Caco-2 (cell line): ENCODE measurements around the gene SRPRB. TPM values are rescaled to one million over a fixed set of nuclear protein-coding genes. Genes with fewer than 3 reads are reported as not detected.
A peak's percentile ranks its signal among the peaks of the same experiment; 100 is the strongest.

Experiments
- BruUV-seq: library from RNA; stranded (reverse); fragments of 400-500 nt; replicated peaks from 2 replicates; lab custom pipeline; 2021; lab: Mats Ljungman, UMichigan
- CTCF ChIA-PET: fragments of 300-600 bp; sonication (Branson Sonifier 250); formaldehyde crosslinking; loops from one replicate; lab custom pipeline; 2022; ENCODE audit warnings: antibody characterized with exemption; lab: Charles Lee
- POLR2A ChIA-PET: fragments of 300-600 bp; sonication (Branson Sonifier 250); formaldehyde crosslinking; loops from one replicate; lab custom pipeline; 2022; ENCODE audit warnings: antibody characterized with exemption; lab: Charles Lee
- DNase-seq, 2 experiments: peaks; one replicate each; pipeline versions ENCODE4 v3.0.0 to v3.0.0-alpha.2; 2020 to 2022
- H3K27me3 ChIP-seq: replicated peaks from 2 replicates; pipeline ENCODE4 v1.6.0; 2011; ENCODE audit warnings: low read length; ENCODE audit not compliant: control insufficient read depth, insufficient read depth
- H3K36me3 ChIP-seq: 2 replicates; pipeline ENCODE4 v1.5.1; 2011; ENCODE audit warnings: low read length; ENCODE audit not compliant: control insufficient read depth, insufficient read depth
- H3K4me1 ChIP-seq: fragments of 250-450 bp; sonication (Bioruptor Pico); 2 replicates; pipeline ENCODE4 v1.5.1; 2020; ENCODE audit warnings: mild to moderate bottlenecking
- H3K4me3 ChIP-seq: 2 replicates; pipeline ENCODE4 v1.5.1; 2011; ENCODE audit warnings: low read depth, mild to moderate bottlenecking, control low read depth, low read length
- H3K9me3 ChIP-seq: fragments of 250-450 bp; sonication (Bioruptor Pico); 2 replicates; pipeline ENCODE4 v1.5.1; 2020; ENCODE audit warnings: mild to moderate bottlenecking, moderate library complexity
- H3K27ac Mint-ChIP-seq: one replicate; pipeline ENCODE4 v1.8.0; 2022; ENCODE audit warnings: mixed read lengths; ENCODE audit not compliant: unreplicated experiment
- H3K27me3 Mint-ChIP-seq: one replicate; pipeline ENCODE4 v1.8.0; 2022; ENCODE audit warnings: mixed read lengths; ENCODE audit not compliant: insufficient read depth, unreplicated experiment
- H3K36me3 Mint-ChIP-seq: one replicate; pipeline ENCODE4 v1.8.0; 2022; ENCODE audit warnings: mild to moderate bottlenecking, mixed read lengths; ENCODE audit not compliant: insufficient read depth, unreplicated experiment
- H3K4me1 Mint-ChIP-seq: one replicate; pipeline ENCODE4 v1.8.0; 2022; ENCODE audit warnings: low read depth, mixed read lengths; ENCODE audit not compliant: unreplicated experiment
- H3K4me3 Mint-ChIP-seq: one replicate; pipeline ENCODE4 v1.8.0; 2022; ENCODE audit warnings: mild to moderate bottlenecking, moderate library complexity, mixed read lengths; ENCODE audit not compliant: unreplicated experiment
- H3K9me3 Mint-ChIP-seq: one replicate; pipeline ENCODE4 v1.8.0; 2022; ENCODE audit warnings: mixed read lengths; ENCODE audit not compliant: unreplicated experiment
- intact Hi-C: fragments of 100-400 bp; cut with micrococcal nuclease; formaldehyde crosslinking; loops from one replicate; pipeline ENCODE4 v1.10.0; 2022; ENCODE audit not compliant: unreplicated experiment
- total RNA-seq: library from RNA; stranded (reverse); gene quantifications from 2 replicates; pipeline ENCODE4 v1.2.3, GENCODE V29; 2022
- TF ChIP-seq, protein P1 (sequence below), 2 experiments: fragments of 200-600 bp in 1 of 2; IDR thresholded peaks; 1 replicate in 1 of 2; 2 replicates in 1 of 2; pipeline versions ENCODE4 v1.5.1 to v1.8.0; 2011 to 2022; ENCODE audit warnings: antibody characterized with exemption in 1 of 2, control low read depth in 1 of 2, inconsistent platforms in 1 of 2, low read depth in 1 of 2, low read length in 1 of 2, mild to moderate bottlenecking in 1 of 2, moderate library complexity in 1 of 2; ENCODE audit not compliant: insufficient read depth in 1 of 2, severe bottlenecking in 1 of 2, unreplicated experiment in 1 of 2

The SRPRB gene
- total RNA-seq, 1 experiment from 2014 or later = 87.3 TPM

DNA sequence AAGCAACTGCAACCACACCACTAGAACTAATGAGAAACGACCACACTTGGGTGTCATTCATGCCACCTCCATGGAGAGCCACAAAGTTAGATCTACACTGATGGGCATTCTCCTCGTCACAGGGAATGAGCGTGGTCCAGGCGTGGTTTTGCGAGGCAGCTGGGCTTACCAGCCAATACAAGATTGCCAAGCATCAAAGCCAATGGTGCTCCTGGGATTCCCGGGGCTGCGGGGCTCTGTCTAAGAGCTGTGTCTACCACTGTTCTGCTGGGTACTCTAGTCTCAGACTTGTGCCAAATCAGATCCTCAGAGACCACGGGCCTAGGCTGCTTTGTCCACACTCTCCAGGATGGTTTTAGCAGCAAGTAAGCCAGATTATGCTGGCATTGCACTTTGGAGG is 46.3 kb downstream of the SRPRB start:
- no peaks in the 10 kb centered on the region for H3K4me1 ChIP-seq
- BruUV-seq = no TSS peak
- no peaks in the 10 kb centered on the region for H3K27me3 ChIP-seq
- H3K9me3 ChIP-seq = no peaks in the 10 kb centered on the region
- no peak overlapping the region for H3K4me3 Mint-ChIP-seq
- no peaks in the 10 kb centered on the region for H3K36me3 Mint-ChIP-seq
- POLR2A ChIA-PET = no interaction called here
- TF ChIP-seq, protein P1, sequence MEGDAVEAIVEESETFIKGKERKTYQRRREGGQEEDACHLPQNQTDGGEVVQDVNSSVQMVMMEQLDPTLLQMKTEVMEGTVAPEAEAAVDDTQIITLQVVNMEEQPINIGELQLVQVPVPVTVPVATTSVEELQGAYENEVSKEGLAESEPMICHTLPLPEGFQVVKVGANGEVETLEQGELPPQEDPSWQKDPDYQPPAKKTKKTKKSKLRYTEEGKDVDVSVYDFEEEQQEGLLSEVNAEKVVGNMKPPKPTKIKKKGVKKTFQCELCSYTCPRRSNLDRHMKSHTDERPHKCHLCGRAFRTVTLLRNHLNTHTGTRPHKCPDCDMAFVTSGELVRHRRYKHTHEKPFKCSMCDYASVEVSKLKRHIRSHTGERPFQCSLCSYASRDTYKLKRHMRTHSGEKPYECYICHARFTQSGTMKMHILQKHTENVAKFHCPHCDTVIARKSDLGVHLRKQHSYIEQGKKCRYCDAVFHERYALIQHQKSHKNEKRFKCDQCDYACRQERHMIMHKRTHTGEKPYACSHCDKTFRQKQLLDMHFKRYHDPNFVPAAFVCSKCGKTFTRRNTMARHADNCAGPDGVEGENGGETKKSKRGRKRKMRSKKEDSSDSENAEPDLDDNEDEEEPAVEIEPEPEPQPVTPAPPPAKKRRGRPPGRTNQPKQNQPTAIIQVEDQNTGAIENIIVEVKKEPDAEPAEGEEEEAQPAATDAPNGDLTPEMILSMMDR (IDR thresholded peaks at IDR 0.05; ENCODE audit: insufficient read depth in 1 of 2, low read depth in 1 of 2, low read length in 1 of 2, severe bottlenecking in 1 of 2, unreplicated experiment in 1 of 2) = no peak
- no peaks in the 10 kb centered on the region for H3K9me3 Mint-ChIP-seq
- H3K4me3 ChIP-seq = no peak overlapping the region
- peak in 1 of 2 experiments; percentile 16 for DNase-seq
- H3K27me3 Mint-ChIP-seq = peaks cover 8% of the 10 kb centered on the region
- no peak overlapping the region for H3K27ac Mint-ChIP-seq
- intact Hi-C loops = no loop called here
- CTCF ChIA-PET = no interaction called here
- no peaks in the 10 kb centered on the region for H3K36me3 ChIP-seq
- H3K4me1 Mint-ChIP-seq = peaks cover 8% of the 10 kb centered on the region

DNA sequence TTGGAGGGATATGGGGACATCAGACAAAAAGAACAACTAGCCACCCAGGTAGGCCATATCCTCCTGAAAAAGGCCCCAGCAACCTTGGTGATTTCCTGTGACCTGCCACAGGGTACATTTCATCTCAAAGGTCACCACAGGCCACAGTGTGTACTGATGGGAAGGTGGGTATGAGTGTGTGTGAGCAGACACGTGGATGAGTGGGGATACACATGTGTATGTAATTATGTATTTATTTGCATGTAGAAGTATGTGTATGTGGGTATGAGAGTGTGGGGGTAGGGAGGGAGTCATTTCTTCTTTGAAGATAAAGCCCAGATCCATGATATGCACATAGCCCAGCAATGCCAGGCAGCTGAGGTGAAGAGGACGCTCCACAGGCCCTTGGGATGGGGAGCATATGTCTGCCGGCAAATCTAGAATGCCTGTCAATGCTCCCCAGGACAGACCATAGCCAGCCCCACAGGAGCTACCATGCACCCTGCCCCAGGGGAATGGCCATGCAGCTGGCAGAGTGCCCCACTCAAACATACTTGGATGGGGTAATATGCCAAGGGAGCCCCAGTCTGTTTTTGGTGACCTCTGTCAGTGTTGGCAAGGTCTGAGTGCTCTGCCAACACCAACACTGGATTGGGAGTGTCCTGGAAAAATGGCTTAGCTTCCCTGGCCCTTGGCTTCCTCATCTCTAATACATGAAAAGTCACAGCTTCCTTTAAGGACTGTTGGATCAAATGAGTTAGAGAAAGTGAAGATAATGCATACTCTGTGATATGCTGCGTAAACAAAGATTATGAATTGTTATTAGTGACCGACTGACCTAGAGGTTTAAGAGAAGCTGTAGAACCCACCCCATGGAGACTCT is 47.7 kb downstream of the SRPRB start:
- TF ChIP-seq, protein P1 (IDR thresholded peaks at IDR 0.05; ENCODE audit: insufficient read depth in 1 of 2, low read depth in 1 of 2, low read length in 1 of 2, severe bottlenecking in 1 of 2, unreplicated experiment in 1 of 2) = no peak
- DNase-seq = peak in 1 of 2 experiments; percentile 15
- Histone ChIP-seq H3K4me1 (no peaks in the 10 kb centered on the region), H3K36me3 (no peaks in the 10 kb centered on the region), H3K27me3 (no peaks in the 10 kb centered on the region), H3K9me3 (no peaks in the 10 kb centered on the region), H3K4me3 (no peak overlapping the region)
- BruUV-seq = no TSS peak
- Mint-ChIP-seq H3K36me3 (no peaks in the 10 kb centered on the region), H3K27me3 (no peaks in the 10 kb centered on the region), H3K9me3 (no peaks in the 10 kb centered on the region), H3K27ac (no peak overlapping the region), H3K4me1 (peaks cover 8% of the 10 kb centered on the region), H3K4me3 (no peak overlapping the region)
- ChIA-PET CTCF (no interaction called here), POLR2A (no interaction called here)
- intact Hi-C loops = no loop called here

DNA sequence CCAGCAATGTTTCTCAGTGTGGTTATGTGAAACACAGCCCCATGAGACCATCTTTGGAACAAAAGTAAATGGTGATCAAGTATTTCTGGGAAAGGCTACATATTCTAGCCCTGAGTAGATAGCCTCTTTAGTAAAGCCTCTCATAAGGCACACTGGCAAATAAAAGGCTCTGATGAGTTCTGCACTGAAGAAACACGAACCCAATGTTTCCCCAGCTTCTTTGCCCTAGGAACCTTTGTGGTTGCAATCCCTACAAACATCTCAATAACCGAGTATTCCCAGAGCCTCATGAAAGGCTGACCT is 48.3 kb downstream of the SRPRB start:
- H3K9me3 ChIP-seq = no peaks in the 10 kb centered on the region
- CTCF ChIA-PET = no interaction called here
- H3K4me1 ChIP-seq = no peaks in the 10 kb centered on the region
- no peaks in the 10 kb centered on the region for H3K27me3 ChIP-seq
- no peaks in the 10 kb centered on the region for H3K36me3 ChIP-seq
- peaks cover 8% of the 10 kb centered on the region for H3K4me1 Mint-ChIP-seq
- no peak overlapping the region for H3K27ac Mint-ChIP-seq
- no peak for DNase-seq
- intact Hi-C loops = no loop called here
- POLR2A ChIA-PET = no interaction called here
- TF ChIP-seq, protein P1 (IDR thresholded peaks at IDR 0.05; ENCODE audit: insufficient read depth in 1 of 2, low read depth in 1 of 2, low read length in 1 of 2, severe bottlenecking in 1 of 2, unreplicated experiment in 1 of 2) = no peak
- no peak overlapping the region for H3K4me3 ChIP-seq
- no peak overlapping the region for H3K4me3 Mint-ChIP-seq
- no peaks in the 10 kb centered on the region for H3K27me3 Mint-ChIP-seq
- H3K36me3 Mint-ChIP-seq = no peaks in the 10 kb centered on the region
- no peaks in the 10 kb centered on the region for H3K9me3 Mint-ChIP-seq
- no TSS peak for BruUV-seq
